PC-3 (cell line): ENCODE measurements around the gene NPEPPS. TPM values are rescaled to one million over a fixed set of nuclear protein-coding genes. Genes with fewer than 3 reads are reported as not detected.

Experiments
- ATAC-seq: fragments of 200-7000 bp; cut with Tn5 transposase; 2 replicates; pipeline ENCODE4 v1.9.1; 2020; ENCODE audit warnings: mild to moderate bottlenecking, moderate library complexity
- BruUV-seq: library from RNA; stranded (reverse); fragments of 400-500 nt; replicated peaks from 2 replicates; lab custom pipeline; 2021; lab: Mats Ljungman, UMichigan
- CTCF ChIA-PET: fragments of 300-600 bp; sonication (Branson Sonifier 250); formaldehyde crosslinking; loops from one replicate; lab custom pipeline; 2022; ENCODE audit warnings: antibody characterized with exemption; lab: Charles Lee
- POLR2A ChIA-PET: fragments of 300-600 bp; sonication (Branson Sonifier 250); formaldehyde crosslinking; loops from one replicate; lab custom pipeline; 2022; ENCODE audit warnings: antibody characterized with exemption; ENCODE audit not compliant: unreplicated experiment; lab: Charles Lee
- DNase-seq: peaks from one replicate; pipeline ENCODE4 v3.0.0-alpha.2; 2015
- H2AFZ ChIP-seq: fragments of 300-600 bp; sonication (generic); 2 replicates; pipeline ENCODE4 v1.6.0; 2016; ENCODE audit warnings: antibody characterized with exemption, low read length
- H3F3A ChIP-seq: fragments of 300-600 bp; sonication (generic); one replicate; pipeline ENCODE4 v1.6.0; 2017; ENCODE audit warnings: antibody characterized with exemption, low read length, control low read depth, mild to moderate bottlenecking; ENCODE audit not compliant: unreplicated experiment
- H3K27ac ChIP-seq: fragments of 300-600 bp; sonication (generic); 2 replicates; pipeline ENCODE4 v1.5.1; 2016; ENCODE audit warnings: mild to moderate bottlenecking, low read length
- H3K27me3 ChIP-seq: fragments of 300-600 bp; sonication (generic); 2 replicates; pipeline ENCODE4 v1.6.1; 2016; ENCODE audit warnings: low read length, mixed read lengths
- H3K36me3 ChIP-seq: fragments of 300-600 bp; sonication (generic); 2 replicates; pipeline ENCODE4 v1.6.1; 2016; ENCODE audit warnings: low read depth, mixed run types, low read length, mixed read lengths
- H3K4me1 ChIP-seq: fragments of 300-600 bp; sonication (generic); 2 replicates; pipeline ENCODE4 v1.5.1; 2016; ENCODE audit warnings: low read length; ENCODE audit not compliant: insufficient read depth
- H3K4me2 ChIP-seq: fragments of 300-600 bp; sonication (generic); 2 replicates; pipeline ENCODE4 v1.6.0; 2016; ENCODE audit warnings: low read length
- H3K4me3 ChIP-seq: fragments of 300-600 bp; sonication (generic); 2 replicates; pipeline ENCODE4 v1.5.1; 2016; ENCODE audit warnings: mild to moderate bottlenecking, low read length, mixed read lengths
- H3K79me2 ChIP-seq: fragments of 300-600 bp; sonication (generic); 2 replicates; pipeline ENCODE4 v1.6.1; 2017; ENCODE audit warnings: low read length, mixed read lengths
- H3K9ac ChIP-seq: fragments of 300-600 bp; sonication (generic); 2 replicates; pipeline ENCODE4 v1.6.0; 2016; ENCODE audit warnings: mild to moderate bottlenecking, low read length
- H3K9me2 ChIP-seq: fragments of 300-600 bp; sonication (generic); replicated peaks from 2 replicates; pipeline ENCODE4 v1.6.1; 2016; ENCODE audit warnings: mixed run types, low read length, mixed read lengths
- H3K9me3 ChIP-seq: fragments of 300-600 bp; sonication (generic); 2 replicates; pipeline ENCODE4 v1.6.1; 2016; ENCODE audit warnings: low read length, mixed read lengths
- H4K20me1 ChIP-seq: fragments of 300-600 bp; sonication (generic); 2 replicates; pipeline ENCODE4 v1.6.1; 2016; ENCODE audit warnings: low read length, mixed read lengths
- EZH2 ChIP-seq: fragments of 300-600 bp; sonication (generic); IDR thresholded peaks from one replicate; pipeline ENCODE4 v1.6.1; 2017; ENCODE audit warnings: antibody characterized with exemption, mild to moderate bottlenecking, low read length; ENCODE audit not compliant: unreplicated experiment
- EZH2phosphoT487 ChIP-seq: fragments of 300-600 bp; sonication (generic); IDR thresholded peaks from 2 replicates; pipeline ENCODE4 v1.6.1; 2018; ENCODE audit warnings: mild to moderate bottlenecking, antibody characterized with exemption, low read length, borderline replicate concordance
- intact Hi-C: fragments of 100-400 bp; cut with micrococcal nuclease; formaldehyde crosslinking; loops from 2 replicates; pipeline ENCODE4 v1.9.0; 2023
- total RNA-seq: library from RNA; depleted of rRNA; stranded (reverse); fragments of >200 nt; gene quantifications from 2 replicates; pipeline ENCODE4 v1.2.3, GENCODE V29; 2014
- TF ChIP-seq, protein P1 (sequence below): fragments of 300-600 bp; sonication (generic); conservative IDR thresholded peaks from 2 replicates; pipeline ENCODE4 v1.5.1; 2017; ENCODE audit warnings: antibody characterized with exemption, low read depth, mild to moderate bottlenecking, low read length

The NPEPPS gene
- total RNA-seq, 1 experiment from 2014 or later, result 112 TPM

DNA sequence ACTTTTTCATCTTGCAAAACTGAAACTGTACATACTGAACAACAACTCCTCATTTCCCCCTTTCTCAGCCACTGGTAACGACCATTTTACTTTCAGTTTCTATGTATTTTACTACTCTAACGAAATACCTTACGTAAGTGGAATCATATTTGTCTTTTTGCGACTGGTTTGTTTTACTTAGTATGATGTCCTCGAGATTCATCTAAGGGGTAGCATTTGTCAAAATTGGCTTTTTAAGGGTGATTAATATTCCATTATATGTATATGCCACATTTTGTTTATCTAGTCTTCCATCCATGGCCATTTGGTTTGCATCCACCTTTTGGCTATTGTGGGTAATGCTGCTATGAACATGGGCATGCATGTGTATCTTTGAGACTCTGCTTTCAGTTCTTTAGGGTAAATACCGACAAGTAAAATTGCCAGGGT lies 129.2 kb downstream of the NPEPPS start:
- Histone ChIP-seq H3K27ac (no peak overlapping the region), H3K9me2 (no peaks in the 10 kb centered on the region), H3K36me3 (peaks cover 87% of the 10 kb centered on the region), H3K9me3 (no peaks in the 10 kb centered on the region), H3K9ac (no peak overlapping the region), H3K4me2 (no peak overlapping the region), H3K79me2 (peaks cover 55% of the 10 kb centered on the region), H3K4me1 (0 out of 2 replicates have a peak, but pooled peaks cover 2% of the 10 kb centered on the region), H2AFZ (no peak overlapping the region), H3K4me3 (no peak overlapping the region), H4K20me1 (peaks cover 63% of the 10 kb centered on the region), H3K27me3 (no peaks in the 10 kb centered on the region), H3F3A (peaks cover 24% of the 10 kb centered on the region)
- DNase-seq (no peak), ATAC-seq (0 out of 2 replicates have a peak, but pooled peaks have one; percentile 34)
- no peak for TF ChIP-seq EZH2
- TF ChIP-seq, protein P1, sequence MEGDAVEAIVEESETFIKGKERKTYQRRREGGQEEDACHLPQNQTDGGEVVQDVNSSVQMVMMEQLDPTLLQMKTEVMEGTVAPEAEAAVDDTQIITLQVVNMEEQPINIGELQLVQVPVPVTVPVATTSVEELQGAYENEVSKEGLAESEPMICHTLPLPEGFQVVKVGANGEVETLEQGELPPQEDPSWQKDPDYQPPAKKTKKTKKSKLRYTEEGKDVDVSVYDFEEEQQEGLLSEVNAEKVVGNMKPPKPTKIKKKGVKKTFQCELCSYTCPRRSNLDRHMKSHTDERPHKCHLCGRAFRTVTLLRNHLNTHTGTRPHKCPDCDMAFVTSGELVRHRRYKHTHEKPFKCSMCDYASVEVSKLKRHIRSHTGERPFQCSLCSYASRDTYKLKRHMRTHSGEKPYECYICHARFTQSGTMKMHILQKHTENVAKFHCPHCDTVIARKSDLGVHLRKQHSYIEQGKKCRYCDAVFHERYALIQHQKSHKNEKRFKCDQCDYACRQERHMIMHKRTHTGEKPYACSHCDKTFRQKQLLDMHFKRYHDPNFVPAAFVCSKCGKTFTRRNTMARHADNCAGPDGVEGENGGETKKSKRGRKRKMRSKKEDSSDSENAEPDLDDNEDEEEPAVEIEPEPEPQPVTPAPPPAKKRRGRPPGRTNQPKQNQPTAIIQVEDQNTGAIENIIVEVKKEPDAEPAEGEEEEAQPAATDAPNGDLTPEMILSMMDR, result no peak
- TF ChIP-seq EZH2phosphoT487, result no peak
- POLR2A ChIA-PET, result no interaction called here
- intact Hi-C loops, result no loop called here
- BruUV-seq, result no TSS peak
- CTCF ChIA-PET, result no interaction called here

DNA sequence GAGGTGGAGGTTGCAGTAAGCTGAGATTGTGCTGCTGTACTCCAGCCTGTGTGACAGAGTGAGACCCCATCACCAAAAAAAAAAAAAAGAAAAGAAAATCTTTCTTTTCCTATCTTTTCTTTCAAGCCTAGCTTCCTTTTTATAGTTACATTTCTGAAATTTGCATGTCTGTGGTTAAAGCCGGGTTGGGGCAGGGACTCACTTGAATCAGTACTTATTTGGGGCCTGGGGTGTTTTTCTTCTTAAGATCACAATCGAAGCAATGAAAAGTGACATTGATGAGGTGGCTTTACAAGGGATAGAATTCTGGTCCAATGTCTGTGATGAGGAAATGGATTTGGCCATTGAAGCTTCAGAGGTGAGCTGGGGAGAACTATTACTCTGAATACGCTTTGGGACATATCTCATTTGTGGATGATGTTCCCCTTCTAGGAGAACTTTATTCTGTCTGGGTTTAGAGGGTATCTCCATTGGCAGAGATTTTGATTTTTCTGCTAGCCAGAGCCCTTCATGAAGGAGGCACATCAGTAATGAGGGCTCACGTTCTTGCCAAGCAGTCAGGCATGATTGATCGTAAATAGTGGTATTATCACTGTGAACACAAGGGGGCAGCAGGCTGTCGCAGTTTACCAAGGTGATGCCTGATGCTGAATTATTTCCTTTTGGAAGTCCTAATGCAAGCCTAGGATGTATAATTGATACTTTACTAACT lies 133.2 kb downstream of the NPEPPS start:
- peak; percentile 90 for ATAC-seq
- POLR2A ChIA-PET, result no interaction called here
- peak; percentile 85 for DNase-seq
- H3K9ac ChIP-seq, result no peak overlapping the region
- no peak overlapping the region for H3K4me3 ChIP-seq
- CTCF ChIA-PET, result interaction anchor here (0.6 to 1.3 kb wide), 5 partner anchors 13 to 163 kb away, joined by 3 to 6 read pairs (median 5); partner anchors contain the start of gene KPNB1
- H3K4me2 ChIP-seq, result no peak overlapping the region
- H3K9me2 ChIP-seq, result no peaks in the 10 kb centered on the region
- H3K27me3 ChIP-seq, result no peaks in the 10 kb centered on the region
- TF ChIP-seq, protein P1, result peak; percentile 96
- TF ChIP-seq EZH2phosphoT487 (no peak), EZH2 (no peak)
- peaks cover 20% of the 10 kb centered on the region for H3F3A ChIP-seq
- peaks cover 81% of the 10 kb centered on the region for H3K36me3 ChIP-seq
- H3K4me1 ChIP-seq, result no peaks in the 10 kb centered on the region
- peaks cover 28% of the 10 kb centered on the region for H3K79me2 ChIP-seq
- no peaks in the 10 kb centered on the region for H3K9me3 ChIP-seq
- BruUV-seq, result no TSS peak
- intact Hi-C loops, result no loop called here
- no peak overlapping the region for H2AFZ ChIP-seq
- H3K27ac ChIP-seq, result no peak overlapping the region
- peaks cover 39% of the 10 kb centered on the region; the same call in 1 of the 2 replicates for H4K20me1 ChIP-seq

DNA sequence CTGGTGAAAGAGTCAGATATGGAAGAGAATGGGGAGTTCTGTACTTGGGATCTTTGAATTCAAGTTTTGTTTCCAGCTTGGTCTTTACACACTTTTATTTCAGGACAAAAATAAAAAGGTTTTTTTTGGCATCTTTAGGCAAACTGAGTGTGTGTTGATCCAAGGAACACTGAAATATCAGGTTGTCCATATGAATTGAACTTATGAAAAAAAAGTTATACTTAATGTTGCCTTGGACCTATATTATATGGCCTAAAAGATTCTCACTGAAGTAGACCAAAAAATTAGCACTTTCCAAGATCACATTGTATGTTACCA lies 133.7 kb downstream of the NPEPPS start:
- Histone ChIP-seq H3K4me1 (no peaks in the 10 kb centered on the region), H3K9ac (no peak overlapping the region), H3K9me2 (no peaks in the 10 kb centered on the region), H3K36me3 (peaks cover 84% of the 10 kb centered on the region), H3K27me3 (no peaks in the 10 kb centered on the region), H3K79me2 (peaks cover 28% of the 10 kb centered on the region), H3F3A (peaks cover 20% of the 10 kb centered on the region), H3K4me3 (no peak overlapping the region), H4K20me1 (peaks cover 39% of the 10 kb centered on the region; the same call in 1 of the 2 replicates), H2AFZ (no peak overlapping the region), H3K4me2 (no peak overlapping the region), H3K27ac (no peak overlapping the region), H3K9me3 (no peaks in the 10 kb centered on the region)
- POLR2A ChIA-PET, result no interaction called here
- DNase-seq (no peak), ATAC-seq (no peak)
- intact Hi-C loops, result no loop called here
- BruUV-seq, result no TSS peak
- no peak for TF ChIP-seq EZH2
- TF ChIP-seq, protein P1, result no peak; the same call in 1 of the 2 replicates
- no peak for TF ChIP-seq EZH2phosphoT487
- CTCF ChIA-PET, result interaction anchor here (0.6 to 1.3 kb wide), 2 partner anchors 12 to 16 kb away, joined by 5 to 6 read pairs; partner anchors contain the start of gene KPNB1
